H1 (cell line): ENCODE data around the gene VAT1. TPM values are rescaled to one million over a fixed set of nuclear protein-coding genes. Genes with fewer than 3 reads are reported as not detected.

Experiments
- CTCF ChIA-PET: fragments of 300-600 bp; sonication (Branson Sonifier 250); formaldehyde crosslinking; loops from one replicate; lab custom pipeline; 2021; ENCODE audit not compliant: partially characterized antibody; lab: Charles Lee
- POLR2A ChIA-PET: fragments of 300-600 bp; sonication (Branson Sonifier 250); formaldehyde crosslinking; loops from one replicate; lab custom pipeline; 2021; ENCODE audit warnings: inconsistent platforms; ENCODE audit not compliant: partially characterized antibody; lab: Charles Lee
- DNase-seq, 2 experiments: peaks; one replicate each; pipeline versions ENCODE4 v3.0.0 to v3.0.0-alpha.2; 2010 to 2022; ENCODE audit warnings: low spot score in 2 of 2, low read depth in 1 of 2, mixed read lengths in 1 of 2
- FAIRE-seq: peaks from 2 replicates; lab custom pipeline; 2011; peaks lifted over from hg19 to GRCh38; lab: Jason Lieb, UNC
- H2AFZ ChIP-seq: 2 replicates; pipeline ENCODE4 v1.8.1; 2012; ENCODE audit warnings: low read length, inconsistent platforms
- H2AK5ac ChIP-seq: 2 replicates; pipeline ENCODE4 v1.6.1; 2013; ENCODE audit warnings: low read depth, low read length
- H2BK120ac ChIP-seq: replicated peaks from 2 replicates; pipeline ENCODE3; 2013; ENCODE audit warnings: low read depth, low read length, inconsistent platforms
- H2BK12ac ChIP-seq: 2 replicates; pipeline ENCODE4 v1.6.1; 2013; ENCODE audit warnings: low read depth, low read length
- H2BK15ac ChIP-seq: 2 replicates; pipeline ENCODE4 v1.6.1; 2013; ENCODE audit warnings: low read length
- H2BK20ac ChIP-seq: 2 replicates; pipeline ENCODE4 v1.6.1; 2013; ENCODE audit warnings: low read length
- H2BK5ac ChIP-seq: 2 replicates; pipeline ENCODE4 v1.6.1; 2013; ENCODE audit warnings: low read depth, low read length
- H3K14ac ChIP-seq: 2 replicates; pipeline ENCODE4 v1.6.1; 2013; ENCODE audit warnings: inconsistent platforms; ENCODE audit not compliant: insufficient read length
- H3K18ac ChIP-seq: 2 replicates; pipeline ENCODE4 v1.6.1; 2013; ENCODE audit warnings: low read length; ENCODE audit errors: extremely low read depth
- H3K23ac ChIP-seq: 2 replicates; pipeline ENCODE4 v1.6.1; 2013; ENCODE audit warnings: inconsistent platforms; ENCODE audit not compliant: insufficient read length
- H3K23me2 ChIP-seq: 2 replicates; pipeline ENCODE4 v1.6.1; 2013; ENCODE audit warnings: low read depth, low read length
- H3K27ac ChIP-seq: 2 replicates; pipeline ENCODE4 v1.6.1; 2011; ENCODE audit warnings: low read depth, low read length, inconsistent platforms
- H3K27me3 ChIP-seq, 4 experiments: replicated peaks in 1 of 4; 1 replicate in 1 of 4; 2 replicates in 3 of 4; pipeline versions ENCODE4 v1.6.1 to v1.8.1; 2011 to 2013; ENCODE audit warnings: low read length in 3 of 4, mild to moderate bottlenecking in 3 of 4, inconsistent platforms in 2 of 4, mixed read lengths in 2 of 4, moderate library complexity in 1 of 4; ENCODE audit not compliant: control insufficient read depth in 3 of 4, insufficient read depth in 3 of 4; ENCODE audit errors: extremely low read depth in 1 of 4
- H3K36me3 ChIP-seq, 4 experiments: 2 replicates each; pipeline versions ENCODE4 v1.6.1 to v1.8.1; 2011 to 2013; ENCODE audit warnings: mild to moderate bottlenecking in 4 of 4, low read length in 3 of 4, moderate library complexity in 2 of 4, control low read depth in 1 of 4, inconsistent platforms in 1 of 4; ENCODE audit not compliant: insufficient read depth in 4 of 4, control insufficient read depth in 2 of 4
- H3K4ac ChIP-seq: replicated peaks from 2 replicates; pipeline ENCODE3; 2013; ENCODE audit warnings: low read length, low read depth, mixed read lengths, inconsistent platforms; ENCODE audit not compliant: insufficient read length
- H3K4me1 ChIP-seq, 4 experiments: replicated peaks in 1 of 4; 1 replicate in 1 of 4; 2 replicates in 3 of 4; pipeline versions ENCODE4 v1.6.1 to v1.8.1; 2011 to 2013; ENCODE audit warnings: low read length in 3 of 4, inconsistent platforms in 2 of 4, mixed read lengths in 1 of 4; ENCODE audit not compliant: insufficient read depth in 4 of 4, control insufficient read depth in 3 of 4
- H3K4me2 ChIP-seq, 2 experiments: 2 replicates each; pipeline versions ENCODE4 v1.6.1 to v1.8.1; 2011 to 2013; ENCODE audit warnings: low read depth in 2 of 2, low read length in 2 of 2, control low read depth in 1 of 2, inconsistent platforms in 1 of 2, mild to moderate bottlenecking in 1 of 2; ENCODE audit not compliant: insufficient read depth in 1 of 2
- H3K4me3 ChIP-seq, 4 experiments: fragments of 200-600, 300-600 bp in 1 of 4; sonication (generic), shearing (Covaris generic), sonication (Bioruptor Twin) in 1 of 4; 2 replicates each; pipeline versions ENCODE4 v1.5.1 to v1.8.1; 2011 to 2016; ENCODE audit warnings: low read length in 4 of 4, low read depth in 3 of 4, control low read depth in 2 of 4, inconsistent platforms in 2 of 4, mild to moderate bottlenecking in 2 of 4, mixed read lengths in 1 of 4, moderate library complexity in 1 of 4; ENCODE audit not compliant: insufficient read depth in 2 of 4; ENCODE audit errors: extremely low read depth in 1 of 4
- H3K56ac ChIP-seq: replicated peaks from 2 replicates; pipeline ENCODE3; 2013; ENCODE audit warnings: low read depth, mild to moderate bottlenecking, mixed read lengths, low read length, inconsistent platforms; ENCODE audit not compliant: insufficient read length
- H3K79me1 ChIP-seq: 2 replicates; pipeline ENCODE4 v1.6.1; 2013; ENCODE audit warnings: low read depth, low read length, control low read depth
- H3K79me2 ChIP-seq, 2 experiments: 2 replicates each; pipeline versions ENCODE4 v1.6.1 to v1.8.1; 2012 to 2013; ENCODE audit warnings: low read length in 2 of 2, mild to moderate bottlenecking in 2 of 2, inconsistent platforms in 1 of 2; ENCODE audit not compliant: insufficient read depth in 2 of 2, control insufficient read depth in 1 of 2
- H3K9ac ChIP-seq, 4 experiments: replicated peaks in 1 of 4; 1 replicate in 1 of 4; 2 replicates in 3 of 4; pipeline versions ENCODE4 v1.6.1 to v1.8.1; 2011 to 2013; ENCODE audit warnings: low read depth in 3 of 4, low read length in 3 of 4, control low read depth in 2 of 4, mild to moderate bottlenecking in 2 of 4, moderate library complexity in 2 of 4, inconsistent platforms in 1 of 4; ENCODE audit errors: extremely low read depth in 1 of 4
- H3K9me3 ChIP-seq, 2 experiments: 2 replicates each; pipeline versions ENCODE4 v1.6.1 to v1.8.1; 2012 to 2013; ENCODE audit warnings: mild to moderate bottlenecking in 2 of 2, moderate library complexity in 2 of 2, control low read depth in 1 of 2, inconsistent platforms in 1 of 2, low read depth in 1 of 2, low read length in 1 of 2, mixed read lengths in 1 of 2; ENCODE audit not compliant: insufficient read depth in 2 of 2
- H4K20me1 ChIP-seq, 2 experiments: replicated peaks in 1 of 2; 2 replicates each; pipeline versions ENCODE3 to v1.8.1; 2011 to 2013; ENCODE audit warnings: inconsistent platforms in 2 of 2, low read length in 2 of 2, mild to moderate bottlenecking in 1 of 2; ENCODE audit not compliant: insufficient read depth in 2 of 2, control insufficient read depth in 1 of 2
- H4K5ac ChIP-seq: 2 replicates; pipeline ENCODE4 v1.6.1; 2013; ENCODE audit warnings: low read length, low read depth, mixed read lengths, inconsistent platforms; ENCODE audit not compliant: insufficient read length
- H4K8ac ChIP-seq: 2 replicates; pipeline ENCODE4 v1.8.0; 2013; ENCODE audit warnings: mild to moderate bottlenecking, moderate library complexity, low read length, inconsistent platforms; ENCODE audit not compliant: insufficient read depth; ENCODE audit errors: extremely low read depth
- H4K91ac ChIP-seq: replicated peaks from 2 replicates; pipeline ENCODE3; 2013; ENCODE audit warnings: low read length, mixed read lengths, inconsistent platforms; ENCODE audit not compliant: insufficient read length
- WGBS, 2 experiments: shearing (Covaris generic) in 1 of 2; methylation state at CpG; one replicate each; pipeline versions ENCODE4 v1.1.6 to v1.1.7; 2013 to 2015; ENCODE audit warnings: low lambda C conversion rate in 2 of 2, mixed read lengths in 2 of 2, inconsistent platforms in 1 of 2, low coverage in 1 of 2, missing lambda C conversion rate in 1 of 2; ENCODE audit not compliant: insufficient replicate concordance in 2 of 2, insufficient coverage in 1 of 2, insufficient read length in 1 of 2; ENCODE audit errors: extremely low coverage in 1 of 2, missing lambda C conversion rate in 1 of 2; 5-methylcytosine and 5-hydroxymethylcytosine counted together
- polyA plus RNA-seq, 7 experiments: library from polyadenylated mRNA; depleted of rRNA in 3 of 7; stranded (reverse) in 5 of 7; unstranded in 2 of 7; fragments of >200 nt in 5 of 7; fragments of 200-250 nt in 2 of 7; gene quantifications; 1 replicate in 5 of 7; 2 replicates in 1 of 7; 4 replicates in 1 of 7; pipeline versions ENCODE4 v1.2.1 to v1.2.3, GENCODE V29; 2011 to 2013; ENCODE audit warnings: missing spikeins in 2 of 7, mixed read lengths in 2 of 7
- total RNA-seq: library from RNA; stranded (reverse); fragmentation: NEBNext Ultra II Directional; extraction: Animal tissue kit (Norgen Biotek cat#: 25700); gene quantifications from 2 replicates; pipeline ENCODE4 v1.2.1, GENCODE V29; 2021
- TF ChIP-seq, protein P1 (sequence below): IDR thresholded peaks from 2 replicates; pipeline ENCODE4 v1.6.1; 2011; ENCODE audit warnings: low read length, improper control_type of control experiment

Gene VAT1
- total and polyA plus RNA-seq, 2 of the 8 experiments (the other 6 are each of a cell fraction or from before 2014, with no cell fraction given): 200 to 295 TPM

DNA sequence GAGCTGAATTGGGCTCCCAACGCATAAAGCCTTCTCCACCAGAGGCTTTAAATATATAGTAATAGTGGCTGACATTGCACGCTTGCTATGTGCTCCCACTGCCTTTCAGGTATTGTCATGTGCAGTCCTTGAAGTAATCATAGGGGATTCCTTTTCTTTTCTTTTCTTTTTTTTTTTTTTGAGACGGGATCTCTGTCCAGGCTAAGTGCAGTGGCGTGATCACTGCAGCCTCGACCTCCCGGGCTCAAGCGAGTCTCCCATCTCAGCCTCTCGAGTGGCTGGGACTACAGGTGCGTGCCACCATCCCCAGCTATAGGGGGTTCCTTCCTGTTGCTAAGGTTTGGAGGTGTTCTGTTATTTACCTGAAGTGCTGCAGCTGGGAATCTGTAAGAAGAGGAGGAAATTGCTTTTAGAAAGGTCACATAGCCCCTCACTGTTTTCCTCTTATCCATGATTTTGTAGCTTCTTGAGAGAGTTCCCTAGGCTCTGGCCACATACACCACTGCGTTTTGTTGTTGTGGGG is 23.1 kb downstream of the VAT1 start:
- CTCF ChIA-PET: interaction anchor here (0.6 to 2.7 kb wide), 9 partner anchors 12 to 201 kb away, joined by 3 to 20 read pairs (median 4); partner anchors contain the start of gene PTGES3L
- Histone ChIP-seq H3K23ac (no peak overlapping the region), H3K4me3 (peak overlapping the region; percentile 83 to 100 (median 91)), H2BK5ac (peak overlapping the region; percentile 97), H3K79me1 (peaks cover 2% of the 10 kb centered on the region; the same call in 1 of the 2 replicates), H3K27ac (peak overlapping the region; percentile 84), H4K8ac (no peak overlapping the region), H3K14ac (no peak overlapping the region), H3K4me2 (peak overlapping the region; percentile 84 to 96), H2BK12ac (no peak overlapping the region; the same call in 1 of the 2 replicates), H2BK120ac (no peak overlapping the region), H2AK5ac (peak overlapping the region; percentile 84), H2BK20ac (no peak overlapping the region), H4K20me1 (peaks cover 4 to 10% of the 10 kb centered on the region in 2 experiments), H4K5ac (no peak overlapping the region), H3K23me2 (peaks cover 7% of the 10 kb centered on the region), H3K79me2 (peaks cover 11 to 20% of the 10 kb centered on the region in 2 experiments)
- TF ChIP-seq, protein P1, sequence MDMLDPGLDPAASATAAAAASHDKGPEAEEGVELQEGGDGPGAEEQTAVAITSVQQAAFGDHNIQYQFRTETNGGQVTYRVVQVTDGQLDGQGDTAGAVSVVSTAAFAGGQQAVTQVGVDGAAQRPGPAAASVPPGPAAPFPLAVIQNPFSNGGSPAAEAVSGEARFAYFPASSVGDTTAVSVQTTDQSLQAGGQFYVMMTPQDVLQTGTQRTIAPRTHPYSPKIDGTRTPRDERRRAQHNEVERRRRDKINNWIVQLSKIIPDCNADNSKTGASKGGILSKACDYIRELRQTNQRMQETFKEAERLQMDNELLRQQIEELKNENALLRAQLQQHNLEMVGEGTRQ: no peak
- TF ChIP-seq, all 59 proteins: peak for 0
- Histone ChIP-seq H3K9ac (peak overlapping the region; percentile 93 to 98 (median 96)), H3K56ac (no peak overlapping the region), H3K9me3 (no peaks in the 10 kb centered on the region), H3K27me3 (no peaks in the 10 kb centered on the region), H3K36me3 (peaks cover 18 to 44% (median 33%) of the 10 kb centered on the region in 4 experiments), H3K4me1 (peaks cover 3 to 12% (median 4%) of the 10 kb centered on the region in 4 experiments; a peak in 6 of 7 replicates), H2BK15ac (no peak overlapping the region), H2AFZ (no peak overlapping the region), H3K18ac (peak overlapping the region; percentile 62), H4K91ac (no peak overlapping the region), H3K4ac (no peak overlapping the region)
- 10% methylated on average over 10 of the region's 10 CpGs; no CpG with 5 or more reads in 1 of the 2 experiments for WGBS, 2 experiments
- FAIRE-seq (no peak), DNase-seq (no peak)
- POLR2A ChIA-PET: interaction anchor here (0.7 to 8.2 kb wide), 39 partner anchors 8 to 369 kb away, joined by 3 to 123 read pairs (median 5); partner anchors contain the start of genes AARSD1, BECN1, BRCA1 and IFI35
